NCI-H345 treated with DMSO at 0.1 percent for 48 hours (cell line): Measurements from ENCODE around the gene HDHD3.
"Not testable (repeated sequence)": the region's sequence is repeated elsewhere in the genome, so short reads cannot be mapped to it uniquely, and the experiment has no call there.

Source experiments
- DNase-seq: peaks from one replicate; lab custom pipeline; 2025; ENCODE audit not compliant: unreplicated experiment; lab: John Stamatoyannopoulos, UW

The HDHD3 gene

GRCh38 chr9:113365652-113366051, 11.1 kb downstream of the HDHD3 start:
- DNase-seq, result not testable (repeated sequence)

- no peak for DNase-seq
Measured at GRCh38 chr9:113364951-113365350, 11.8 kb downstream of the HDHD3 start.

GRCh38 chr9:113363336-113363735, 13.4 kb downstream of the HDHD3 start:
- DNase-seq, result no peak

- DNase-seq, result no peak
Measured at GRCh38 chr9:113361304-113362018, 15.3 kb downstream of the HDHD3 start.

- no peak for DNase-seq
Measured at GRCh38 chr9:113360242-113360842, 16.4 kb downstream of the HDHD3 start.

- DNase-seq, result no peak
Measured at GRCh38 chr9:113359385-113359784, 17.4 kb downstream of the HDHD3 start.

GRCh38 chr9:113356686-113357292, 20.0 kb downstream of the HDHD3 start:
- DNase-seq, result no peak

GRCh38 chr9:113355040-113355596, 21.7 kb downstream of the HDHD3 start:
- DNase-seq, result no peak

GRCh38 chr9:113352411-113352810, 24.4 kb downstream of the HDHD3 start:
- no peak for DNase-seq

- no peak for DNase-seq
Measured at GRCh38 chr9:113352006-113352405, 24.8 kb downstream of the HDHD3 start.

- no peak for DNase-seq
Measured at GRCh38 chr9:113350937-113351336, 25.8 kb downstream of the HDHD3 start.

- DNase-seq, result no peak
Measured at GRCh38 chr9:113350107-113350661, 26.6 kb downstream of the HDHD3 start.

- no peak for DNase-seq
Measured at GRCh38 chr9:113349445-113350094, 27.2 kb downstream of the HDHD3 start, which contains the start of gene BSPRY. BSPRY (plus strand) TSS chr9:113349541; CDS start chr9:113349580, 39 bp downstream.

- DNase-seq, result peak; percentile 35
Measured at GRCh38 chr9:113349066-113349444, 27.7 kb downstream of the HDHD3 start.

GRCh38 chr9:113348437-113348836, 28.3 kb downstream of the HDHD3 start:
- DNase-seq, result no peak

GRCh38 chr9:113345671-113346070, 31.1 kb downstream of the HDHD3 start:
- DNase-seq, result no peak

- DNase-seq, result no peak
Measured at GRCh38 chr9:113345190-113345589, 31.6 kb downstream of the HDHD3 start.

- peak; percentile 93 for DNase-seq
Measured at GRCh38 chr9:113343732-113344231, 33.0 kb downstream of the HDHD3 start.

GRCh38 chr9:113341712-113342410, 34.9 kb downstream of the HDHD3 start:
- DNase-seq, result no peak

- DNase-seq, result peak; percentile 78
Measured at GRCh38 chr9:113340011-113340699, 36.6 kb downstream of the HDHD3 start, which contains the start of gene WDR31. WDR31 (minus strand) TSS chr9:113340275; CDS start chr9:113332022, 8,253 bp downstream.
